HG03565 (cell line): ENCODE results near the gene IMPG1.
"Not testable (repeated sequence)": the region's sequence is repeated elsewhere in the genome, so short reads cannot be mapped to it uniquely, and the experiment has no call there.

Source experiments
- ATAC-seq: cut with Tn5 transposase; IDR thresholded peaks from one replicate; pipeline ENCODE4 v1.9.1; 2021; ENCODE audit warnings: mild to moderate bottlenecking, moderate library complexity; ENCODE audit not compliant: unreplicated experiment

Gene IMPG1

DNA sequence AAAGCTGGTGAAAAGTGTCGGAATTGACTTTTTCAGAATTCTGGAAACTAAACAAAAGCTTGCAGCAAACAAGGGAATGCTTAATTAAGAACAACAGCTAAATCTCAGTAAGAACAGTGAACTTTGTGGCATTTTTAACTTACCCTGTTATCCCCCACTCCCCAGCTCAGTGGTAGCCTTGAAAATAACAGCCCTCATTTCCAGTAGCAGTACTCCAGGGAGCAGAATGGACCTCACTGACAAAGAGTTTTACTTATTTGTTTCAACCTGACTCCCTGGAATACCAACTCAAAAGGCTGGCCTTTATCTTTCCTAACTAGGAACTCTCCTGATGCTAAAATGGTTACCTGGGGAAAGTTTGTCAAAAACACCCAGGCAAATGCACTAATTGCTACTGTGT, 108.9 kb downstream of the IMPG1 start:
- no peak for ATAC-seq

DNA sequence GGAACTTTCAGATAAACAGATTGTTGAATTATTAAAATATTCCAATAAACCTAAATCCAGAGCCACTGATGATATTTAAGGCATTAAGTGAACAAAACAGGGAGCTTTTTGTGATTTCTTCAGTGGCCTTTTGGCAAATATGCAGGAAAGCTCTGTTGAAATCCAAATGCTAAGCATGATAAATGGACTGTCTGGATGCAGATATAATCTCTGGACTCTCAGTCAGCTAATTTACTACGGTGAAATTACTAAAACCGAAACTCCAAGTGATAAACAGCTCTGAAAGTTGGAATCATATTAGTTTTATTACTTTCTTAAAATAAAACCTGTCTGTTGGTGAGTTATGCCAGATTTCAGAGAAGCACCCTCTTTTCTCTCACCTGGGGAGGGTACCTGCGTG, 120.3 kb downstream of the IMPG1 start:
- no peak for ATAC-seq

DNA sequence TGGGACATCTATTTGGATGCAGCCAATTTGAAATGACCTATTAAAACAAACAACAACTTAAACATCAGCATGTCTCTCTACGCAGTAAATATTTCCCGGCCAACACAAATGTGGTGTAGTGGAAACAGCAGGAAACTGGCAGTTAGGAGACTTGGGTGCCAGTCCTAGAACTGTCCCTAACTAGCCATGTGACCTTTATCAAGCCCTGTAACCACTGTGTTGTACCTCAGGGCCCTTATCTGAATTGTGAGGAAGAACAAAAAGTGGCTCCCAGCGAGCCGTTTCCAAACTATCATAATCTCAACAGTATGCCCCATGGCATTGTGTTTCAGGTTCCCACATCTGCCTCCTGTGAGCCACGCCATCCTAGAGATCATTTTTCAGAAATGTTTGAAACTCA, 124.5 kb downstream of the IMPG1 start:
- no peak for ATAC-seq

DNA sequence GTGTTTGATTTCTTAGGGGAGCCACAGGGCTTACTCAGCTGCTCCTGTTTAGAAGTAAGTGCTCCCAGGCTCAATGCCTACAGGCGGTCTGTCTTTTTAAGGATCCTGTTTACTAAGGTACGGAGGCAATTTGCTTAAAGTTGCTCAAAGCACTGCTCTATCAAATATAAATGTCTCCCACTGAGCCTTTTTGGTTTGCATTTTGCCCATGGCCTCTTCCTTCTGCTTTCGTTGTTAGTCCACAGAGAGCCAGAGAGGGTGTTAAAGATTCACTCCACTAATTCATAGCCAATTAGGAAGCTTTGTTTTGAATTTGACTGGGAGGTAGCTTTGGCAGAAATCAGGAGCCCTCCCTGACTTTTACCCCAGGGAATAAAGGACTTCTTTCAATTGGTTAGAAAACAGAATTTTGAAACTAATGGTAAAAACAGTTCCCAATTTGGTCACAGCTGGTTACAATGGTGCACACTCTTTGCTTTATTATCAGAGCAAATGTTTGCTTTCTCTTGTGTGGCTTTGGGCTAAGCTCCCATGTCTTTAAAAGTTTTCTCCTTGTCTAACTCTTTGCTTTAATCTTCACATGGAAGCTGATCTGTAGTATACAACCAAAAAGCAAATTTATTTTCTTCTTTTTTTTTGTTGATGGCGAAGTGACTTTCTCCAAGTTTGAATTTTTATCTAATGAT, 126.2 kb downstream of the IMPG1 start:
- peak; percentile 63 for ATAC-seq

DNA sequence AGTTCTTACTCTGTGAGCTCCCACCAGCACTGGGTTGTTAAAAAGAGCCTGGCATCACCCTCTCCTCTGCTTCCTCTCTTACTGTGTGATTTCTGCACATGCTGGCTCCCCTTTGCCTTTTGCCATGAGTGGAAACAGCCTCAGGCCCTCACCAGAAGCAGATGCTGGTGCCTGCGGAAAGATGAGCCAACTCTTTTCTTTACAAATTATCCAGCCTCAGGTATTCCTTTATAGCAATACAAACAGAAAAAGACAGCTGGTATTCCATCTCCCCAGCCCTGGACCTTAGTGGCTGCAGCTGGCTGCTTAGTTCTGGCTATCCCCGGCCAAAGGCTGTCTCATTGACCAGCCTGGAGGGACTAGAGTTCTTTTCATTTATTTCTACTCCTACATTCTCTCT, 129.1 kb downstream of the IMPG1 start:
- ATAC-seq, result no peak

DNA sequence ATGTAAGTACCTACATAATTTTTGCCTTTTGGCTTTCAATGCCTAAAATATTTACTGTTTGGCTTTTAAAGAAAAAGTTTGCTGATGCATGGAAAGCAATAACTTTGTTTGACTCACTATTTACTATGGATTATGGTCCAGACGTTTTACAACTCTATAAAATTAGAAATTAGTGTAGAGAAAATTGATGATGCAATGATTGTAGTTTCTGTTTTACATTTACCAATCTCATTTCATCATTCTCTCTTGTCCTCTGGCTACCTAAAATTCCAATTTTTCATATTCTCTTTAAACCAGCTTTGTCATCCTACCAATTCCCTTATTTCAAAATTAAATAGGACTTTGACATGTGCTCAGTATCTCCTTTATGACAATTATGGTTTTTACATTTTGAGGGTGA, 131.0 kb downstream of the IMPG1 start:
- no peak for ATAC-seq

DNA sequence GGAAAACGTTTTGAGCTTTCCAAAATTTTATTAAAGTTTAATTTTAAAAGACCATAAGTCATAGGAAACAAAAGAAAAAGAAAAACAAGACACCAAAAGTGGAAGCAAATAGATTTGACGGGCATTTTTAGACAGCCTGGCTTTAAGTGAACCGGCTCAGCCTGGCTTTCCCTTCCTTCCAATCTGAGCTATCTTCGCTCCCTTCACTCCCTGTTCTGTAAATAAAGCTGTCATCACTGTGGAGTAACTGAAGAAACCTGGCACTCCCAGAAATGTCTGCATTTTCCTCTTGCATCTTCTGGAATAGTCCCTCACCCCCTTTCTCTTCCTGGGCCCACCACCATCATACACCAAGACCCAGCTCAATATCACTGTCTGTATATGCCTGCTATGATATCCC, 131.9 kb downstream of the IMPG1 start:
- no peak for ATAC-seq

DNA sequence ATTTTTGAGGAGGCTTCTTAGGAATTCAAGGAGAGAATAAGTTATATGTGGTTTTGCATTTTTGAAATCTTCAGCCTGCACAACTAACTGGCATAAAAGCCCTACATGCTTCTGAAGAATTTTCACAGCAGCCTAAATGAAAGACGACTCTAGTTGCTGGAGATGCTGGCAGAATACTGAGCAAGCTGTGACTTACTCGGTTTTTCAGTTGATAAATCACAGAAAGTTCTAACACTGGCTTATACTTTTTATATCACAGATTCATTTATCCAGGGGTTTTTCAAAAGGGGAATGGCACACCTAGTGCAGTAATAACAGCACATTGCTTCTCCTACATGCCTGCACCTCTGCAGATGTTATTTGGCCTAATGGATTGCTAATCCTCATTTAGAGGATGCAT, 134.6 kb downstream of the IMPG1 start:
- no peak for ATAC-seq

DNA sequence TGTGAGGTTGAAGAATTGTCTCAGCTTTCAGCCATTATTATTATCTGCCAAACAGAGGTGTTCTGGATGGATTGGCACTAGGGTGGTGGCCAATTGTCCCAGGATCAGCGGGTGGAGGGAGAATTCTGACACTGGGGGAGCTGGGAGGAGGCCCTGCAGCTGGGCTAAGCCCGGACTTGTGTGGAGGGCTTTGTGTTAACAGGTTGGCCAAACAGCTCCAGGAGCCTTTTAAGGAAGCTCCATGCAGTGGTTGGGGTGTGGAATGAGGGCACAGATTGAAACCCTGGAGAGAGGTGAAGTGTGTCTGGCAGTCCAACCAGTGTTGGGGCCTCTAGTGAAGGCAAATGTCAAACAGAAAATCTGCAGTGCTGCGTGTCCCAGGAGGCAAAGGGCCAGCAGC, 135.8 kb downstream of the IMPG1 start:
- no peak for ATAC-seq

DNA sequence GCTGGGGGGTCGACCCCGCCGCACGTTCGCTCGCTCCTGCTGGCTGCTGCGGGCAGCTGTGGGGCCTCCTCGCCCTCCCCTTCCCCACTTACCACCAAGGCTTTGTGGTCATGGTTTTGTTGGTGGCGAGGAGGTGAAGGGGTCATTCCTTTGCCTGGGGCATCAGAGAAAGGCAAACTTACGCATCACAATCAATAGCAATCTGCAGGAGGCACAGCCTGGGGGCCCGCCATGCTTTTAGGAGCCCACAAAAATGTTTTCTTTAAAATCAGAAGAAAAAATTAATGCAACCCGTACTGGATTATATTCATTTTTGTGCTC, 137.0 kb downstream of the IMPG1 start:
- no peak for ATAC-seq

DNA sequence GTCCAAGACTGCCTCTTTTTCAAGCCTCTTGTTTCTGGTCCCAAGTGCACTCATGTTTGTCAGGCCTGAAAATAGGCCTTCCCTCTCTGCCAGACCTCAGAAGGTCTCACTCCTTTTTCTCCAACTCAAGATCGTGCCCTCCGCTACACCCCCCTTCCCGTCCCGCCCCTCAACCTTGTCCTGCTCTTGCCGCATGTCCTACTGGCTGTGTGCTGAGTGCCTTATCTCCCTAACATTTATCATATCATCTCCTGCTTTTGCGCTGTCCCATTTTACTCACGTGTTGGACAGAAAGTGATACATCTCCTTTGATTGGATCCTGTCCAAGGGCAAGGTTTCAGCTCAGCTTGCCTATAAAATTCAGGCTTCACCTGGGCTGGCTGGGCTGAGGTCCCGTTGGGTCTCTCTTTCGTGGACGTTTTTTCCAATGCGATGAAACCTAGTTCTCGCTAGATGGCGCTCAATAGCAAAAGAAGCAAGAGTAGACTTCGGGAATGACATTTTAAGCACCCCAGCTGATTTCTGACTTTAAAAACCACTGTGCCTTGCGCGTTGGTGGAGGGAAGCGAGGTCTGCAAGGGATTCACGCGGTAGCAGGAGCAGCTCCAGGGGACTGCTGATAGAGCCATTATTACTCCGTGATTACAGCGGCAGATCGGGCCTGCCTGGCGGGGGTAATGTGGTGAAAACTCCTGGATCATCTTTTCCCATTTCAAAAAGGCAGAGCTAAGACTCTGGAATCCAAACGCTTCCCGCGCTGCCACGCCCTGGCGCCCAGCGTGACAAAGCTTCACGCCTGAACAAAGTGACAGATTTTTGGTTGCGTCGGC, 137.6 kb downstream of the IMPG1 start:
- peak; percentile 53 for ATAC-seq

DNA sequence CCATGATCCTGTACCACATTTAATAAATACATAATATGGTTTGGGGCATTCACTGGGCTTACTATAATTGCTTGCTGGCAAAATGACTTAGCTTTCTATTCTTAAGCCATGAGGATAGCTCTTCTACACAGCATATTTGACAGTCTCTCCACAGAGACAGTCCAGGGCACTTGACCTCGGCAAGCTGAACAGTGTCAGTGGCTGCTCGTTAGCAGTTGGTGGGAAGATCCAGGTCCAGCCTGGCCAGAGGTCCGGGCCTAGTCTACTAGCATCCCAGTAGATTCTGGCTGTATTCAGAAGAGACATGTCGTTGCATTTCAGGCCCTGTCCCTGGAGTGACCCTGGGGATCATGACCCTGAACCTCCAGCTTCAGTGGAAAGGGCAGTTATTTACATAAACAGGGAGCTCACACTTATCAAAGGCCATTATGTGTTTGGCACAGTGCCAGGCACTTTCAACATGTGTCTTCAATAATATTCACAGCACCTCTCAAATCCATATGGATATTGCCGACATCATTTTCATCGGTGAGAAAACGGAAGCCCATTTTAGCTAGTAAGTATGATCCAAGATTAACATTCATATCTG, 139.0 kb downstream of the IMPG1 start:
- ATAC-seq, result no peak

DNA sequence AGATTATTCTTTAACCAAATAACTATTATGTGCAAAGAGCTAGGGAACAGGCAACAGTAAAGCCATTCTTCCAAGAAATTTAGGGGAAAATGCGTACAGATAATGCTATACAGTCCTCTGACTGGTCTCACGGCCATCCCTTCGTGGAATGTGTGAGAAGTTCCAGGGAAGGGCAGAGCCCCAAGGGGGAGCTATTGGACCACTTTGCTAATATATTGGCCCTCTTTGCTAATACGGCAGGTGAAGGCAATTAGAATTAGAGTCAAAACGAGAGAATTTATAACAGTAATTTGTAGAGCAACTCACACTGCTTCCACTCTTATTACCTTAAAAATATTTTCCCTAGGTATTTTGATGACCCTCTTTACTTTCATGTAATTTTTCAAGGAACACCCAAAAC, 140.4 kb downstream of the IMPG1 start:
- peak; percentile 49 for ATAC-seq

DNA sequence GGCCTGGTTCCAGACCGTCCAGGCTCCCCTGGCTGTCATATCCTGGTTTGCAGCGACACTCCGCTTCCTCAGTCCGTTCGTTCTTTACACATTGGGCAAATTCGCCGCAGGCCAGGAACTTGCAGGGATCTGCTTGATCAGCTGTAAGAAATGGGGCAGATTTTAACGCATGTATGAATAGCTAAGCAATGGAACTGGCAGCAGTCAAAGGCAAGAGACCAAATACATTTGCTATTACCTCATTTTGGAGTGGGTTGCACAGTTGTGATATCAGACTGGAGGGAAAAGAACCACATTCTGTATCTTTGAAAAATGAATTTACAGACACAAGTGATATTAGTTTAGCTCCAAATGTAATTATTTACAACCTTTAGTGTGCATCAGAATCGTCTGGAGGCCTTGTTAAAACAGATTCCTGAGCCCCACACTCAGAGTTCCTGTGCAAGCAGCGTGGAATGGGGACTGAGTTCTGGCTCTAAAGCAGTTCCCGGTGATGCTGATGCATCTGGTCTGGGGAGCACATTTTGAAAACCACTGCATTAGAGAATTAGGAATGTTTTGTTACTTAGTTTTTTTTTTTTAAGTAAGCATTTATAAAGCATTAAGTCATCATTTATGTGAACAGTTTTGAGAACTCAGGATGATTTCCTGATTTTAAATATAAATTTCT, 141.3 kb downstream of the IMPG1 start:
- ATAC-seq, result no peak

DNA sequence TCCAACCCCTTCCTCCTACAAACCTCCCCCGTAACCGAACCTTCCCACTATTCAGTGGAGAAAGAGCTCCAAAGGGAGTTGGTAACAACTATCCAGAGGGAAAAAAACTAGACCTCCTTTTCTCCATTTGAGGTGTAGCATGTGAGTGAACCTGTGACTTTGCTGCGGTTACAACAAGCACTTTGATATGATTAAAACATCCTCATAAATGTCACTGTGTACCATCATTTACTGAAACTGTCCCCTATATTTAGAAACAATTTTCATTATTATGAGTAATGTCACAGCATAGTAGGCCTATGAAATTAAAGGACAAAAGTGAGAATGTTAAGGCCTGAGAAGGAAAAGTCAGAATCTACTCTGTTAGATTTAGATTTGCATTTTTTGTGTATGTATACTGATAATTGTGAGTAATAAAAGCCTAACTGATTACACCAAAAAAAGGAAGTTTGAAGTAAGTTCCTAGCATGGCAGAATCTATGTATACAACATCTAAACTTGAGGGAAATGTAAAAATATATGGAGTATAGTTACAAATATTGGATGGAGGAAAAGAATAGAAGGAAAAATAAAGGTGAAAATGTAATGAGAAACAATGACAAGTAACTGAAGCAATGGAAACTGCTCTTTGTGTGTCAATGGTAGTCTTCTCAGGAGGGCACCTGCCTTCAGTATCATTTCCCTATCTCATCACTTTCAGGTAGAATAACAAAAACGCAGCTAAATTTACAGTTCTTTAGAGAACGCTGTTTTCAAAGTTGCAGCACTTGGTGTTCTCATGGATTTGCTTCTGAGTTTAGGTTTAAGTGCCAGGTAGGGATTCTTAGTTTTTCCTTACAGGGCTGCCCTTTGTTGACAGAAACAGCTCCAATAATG, 145.9 kb downstream of the IMPG1 start:
- ATAC-seq, result peak; percentile 56

DNA sequence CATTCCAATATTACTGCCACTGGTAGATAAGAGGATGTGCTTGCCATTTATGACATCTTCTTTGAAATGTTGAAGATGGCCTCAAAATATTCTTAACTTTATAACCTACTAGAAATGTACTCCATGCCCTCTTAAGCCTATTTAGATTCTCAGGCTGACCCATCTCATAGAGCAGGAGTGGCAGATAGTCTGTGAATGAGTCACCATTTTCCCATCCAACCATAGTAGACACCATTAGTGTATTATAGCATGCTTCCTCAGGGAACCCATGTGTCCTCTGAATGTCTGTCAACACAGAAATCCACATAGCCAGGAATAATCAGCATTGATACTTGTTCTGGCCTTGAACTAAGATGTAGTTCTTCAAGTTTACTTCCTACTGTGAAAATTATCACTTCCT, 150.2 kb downstream of the IMPG1 start:
- no peak for ATAC-seq

DNA sequence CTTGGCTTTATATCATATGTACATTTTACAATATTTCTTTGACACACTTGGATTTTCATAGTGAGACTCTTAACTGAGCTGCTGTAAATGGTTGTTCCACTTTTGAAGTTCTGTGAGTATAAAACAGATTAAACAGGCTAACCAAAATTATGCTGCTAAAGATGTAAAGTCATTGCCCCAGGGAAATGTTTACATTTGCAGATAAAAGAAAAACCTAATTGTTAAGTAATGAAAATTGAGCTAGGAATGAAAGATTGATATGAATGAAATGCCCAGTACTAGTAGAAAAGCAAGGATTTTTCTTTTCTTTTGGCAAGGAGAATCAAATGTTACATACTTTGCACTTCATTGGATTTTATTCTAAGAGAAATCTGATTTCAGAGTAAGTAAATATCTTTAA, 159.4 kb downstream of the IMPG1 start:
- ATAC-seq, result no peak

DNA sequence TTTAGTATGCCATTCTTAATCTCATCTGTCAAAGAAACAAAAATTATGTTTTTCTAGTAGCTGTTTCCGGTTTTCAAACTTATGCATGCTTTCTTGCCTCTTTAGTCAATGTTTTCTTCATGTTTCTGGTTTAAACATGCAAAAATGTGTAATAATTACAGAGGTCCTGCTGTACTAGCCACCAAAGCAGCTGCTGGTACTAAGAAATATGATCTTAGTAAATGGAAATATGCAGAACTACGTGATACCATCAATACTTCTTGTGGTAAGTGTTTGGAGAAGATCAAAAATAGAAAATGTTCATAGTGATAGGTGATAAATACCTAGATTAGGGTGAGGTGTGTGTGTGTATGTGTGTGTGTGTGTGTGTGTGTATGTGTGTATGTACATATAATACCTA, 165.0 kb downstream of the IMPG1 start:
- ATAC-seq, result no peak

DNA sequence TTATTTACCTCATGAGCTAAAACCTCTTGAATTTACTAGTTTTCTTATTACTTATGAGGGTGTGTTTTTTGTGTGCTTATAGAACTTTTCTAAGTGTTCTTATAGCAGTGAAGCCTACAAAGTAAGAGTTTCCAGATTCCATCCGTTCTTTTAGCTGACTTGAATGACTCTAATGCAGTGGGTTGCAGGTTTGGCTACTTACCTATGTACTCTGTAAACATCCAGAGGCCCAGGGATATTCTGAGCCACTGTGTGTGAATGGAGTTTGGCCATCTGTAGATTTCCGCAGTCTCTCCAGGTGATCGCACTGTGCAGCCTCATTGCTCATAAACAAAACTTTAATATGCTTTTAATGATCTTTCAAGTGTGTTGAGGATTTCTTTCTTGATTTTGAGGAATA, 165.6 kb downstream of the IMPG1 start:
- no peak for ATAC-seq

DNA sequence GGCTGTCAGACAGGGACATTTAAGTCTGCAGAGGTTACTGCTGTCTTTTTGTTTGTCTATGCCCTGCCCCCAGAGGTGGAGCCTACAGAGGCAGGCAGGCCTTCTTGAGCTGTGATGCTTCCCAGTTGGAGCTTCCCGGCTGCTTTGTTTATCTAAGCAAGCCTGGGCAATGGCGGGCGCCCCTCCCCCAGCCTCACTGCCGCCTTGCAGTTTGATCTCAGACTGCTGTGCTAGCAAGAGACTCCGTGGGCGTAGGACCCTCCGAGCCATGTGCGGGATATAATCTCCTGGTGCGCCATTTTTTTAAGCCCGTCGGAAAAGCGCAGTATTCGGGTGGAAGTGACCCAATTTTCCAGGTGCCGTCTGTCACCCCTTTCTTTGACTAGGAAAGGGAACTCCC, 167.3 kb downstream of the IMPG1 start:
- ATAC-seq, result not testable (repeated sequence)

DNA sequence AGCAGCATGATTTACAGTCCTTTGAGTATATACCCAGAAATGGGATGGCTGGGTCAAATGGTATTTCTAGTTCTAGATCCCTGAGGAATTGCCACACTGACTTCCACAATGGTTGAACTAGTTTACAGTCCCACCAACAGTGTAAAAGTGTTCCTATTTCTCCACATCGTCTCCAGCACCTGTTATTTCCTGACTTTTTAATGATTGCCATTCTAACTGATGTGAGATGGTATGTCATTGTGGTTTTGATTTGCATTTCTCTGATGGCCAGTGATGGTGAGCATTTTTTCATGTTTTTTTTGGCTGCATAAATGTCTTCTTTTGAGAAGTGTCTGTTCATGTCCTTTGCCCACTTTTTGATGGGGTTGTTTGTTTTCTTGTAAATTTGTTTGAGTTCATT, 172.2 kb downstream of the IMPG1 start:
- not testable (repeated sequence) for ATAC-seq
